CD4-positive, alpha-beta T cell treated with Interleukin-17A for 1 hour (primary cell): ENCODE results near the gene BTBD9.

Source experiments
- DNase-seq: peaks from one replicate; pipeline ENCODE4 v3.0.0-alpha.2; 2020

BTBD9 gene

GRCh38 chr6:38170666-38171355 is 468.9 kb downstream of the BTBD9 start:
- DNase-seq: no peak

DNA sequence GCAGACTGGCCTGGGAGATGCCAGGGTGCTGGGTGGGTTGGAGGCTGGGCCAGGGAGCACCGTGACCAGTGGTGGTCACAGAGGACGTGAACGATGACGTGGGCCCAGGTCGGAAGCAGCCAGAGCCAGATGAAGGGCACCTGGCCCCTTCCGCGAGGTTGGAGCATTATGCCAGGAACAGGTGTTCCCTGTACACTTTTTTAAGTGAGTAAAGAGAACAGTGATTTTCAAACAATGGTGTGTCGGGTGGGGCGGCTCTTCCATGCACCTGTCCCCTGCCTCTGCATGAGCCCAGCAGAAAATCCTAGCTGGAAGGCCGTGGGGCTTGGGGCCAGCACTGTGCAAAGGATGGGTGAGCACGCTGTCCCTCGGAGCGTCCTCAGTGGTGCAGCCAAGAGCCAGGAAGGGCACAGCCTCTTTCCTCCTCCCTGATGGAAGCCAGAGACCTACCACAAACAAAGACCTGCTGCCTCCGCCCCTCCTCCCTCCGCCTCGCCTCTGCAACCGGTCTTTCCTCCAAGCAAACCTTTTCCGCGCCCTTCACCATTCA is 469.7 kb downstream of the BTBD9 start:
- DNase-seq: no peak

- no peak for DNase-seq
Observed at GRCh38 chr6:38169221-38169976, 470.3 kb downstream of the BTBD9 start.

DNA sequence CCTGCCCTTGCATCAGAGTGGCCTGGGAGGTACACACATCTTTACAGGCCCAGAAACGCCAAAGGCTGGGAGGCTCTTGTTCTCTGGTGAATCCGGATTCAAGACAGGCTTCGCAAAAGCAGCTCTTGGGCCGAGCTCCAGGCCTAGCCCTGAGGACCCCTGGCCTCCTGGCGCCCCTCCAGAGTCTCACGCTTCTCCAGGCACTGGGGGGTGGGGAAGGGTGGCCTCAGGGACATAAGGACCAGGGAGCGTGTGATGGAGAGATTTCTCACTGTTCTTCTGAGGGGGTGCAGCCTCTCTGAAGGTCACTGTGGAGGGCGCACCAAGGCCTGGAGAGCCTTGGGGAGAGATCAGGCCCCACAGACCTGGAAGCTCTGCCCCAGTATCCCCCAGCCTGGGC is 471.0 kb downstream of the BTBD9 start:
- DNase-seq: no peak

DNA sequence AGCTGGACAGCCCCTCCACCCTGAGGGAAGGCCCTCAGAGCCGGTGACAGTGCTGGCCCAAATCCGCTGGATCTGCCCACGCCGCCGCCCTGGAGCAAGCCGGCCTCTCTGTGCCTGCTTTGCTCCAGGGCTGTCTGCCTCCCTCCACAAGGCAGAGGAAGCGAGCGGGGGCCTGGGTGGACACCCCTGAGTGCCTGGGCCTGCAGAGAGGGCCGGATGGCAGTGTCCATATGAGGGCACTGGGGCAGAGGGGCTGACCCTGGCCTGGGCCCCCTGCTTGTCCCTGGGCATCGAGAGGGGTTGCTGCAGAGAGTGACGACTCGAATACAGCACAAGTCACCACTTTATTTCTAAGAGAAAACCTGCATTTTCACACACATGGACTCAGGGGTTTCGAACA is 471.6 kb downstream of the BTBD9 start:
- no peak for DNase-seq

DNA sequence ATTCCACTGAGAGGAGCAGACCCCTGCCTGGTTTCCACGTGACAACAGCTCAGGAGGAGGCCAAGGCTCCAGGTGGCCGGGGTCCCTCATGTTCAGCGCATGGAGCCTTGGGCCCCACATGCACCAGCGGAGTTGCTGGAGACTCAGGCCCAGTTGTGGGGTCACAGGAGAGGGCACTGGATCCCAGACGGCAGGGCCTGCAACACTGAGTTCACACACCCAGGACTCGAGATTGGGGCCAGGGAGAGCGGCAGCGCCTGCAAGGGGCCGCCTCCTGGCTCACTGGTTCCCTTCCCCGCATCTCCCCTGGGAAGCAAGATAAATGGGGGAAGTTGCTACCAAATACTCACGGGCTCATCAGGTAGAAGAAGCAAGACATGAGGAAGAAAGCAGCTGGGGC is 472.1 kb downstream of the BTBD9 start:
- no peak for DNase-seq

DNA sequence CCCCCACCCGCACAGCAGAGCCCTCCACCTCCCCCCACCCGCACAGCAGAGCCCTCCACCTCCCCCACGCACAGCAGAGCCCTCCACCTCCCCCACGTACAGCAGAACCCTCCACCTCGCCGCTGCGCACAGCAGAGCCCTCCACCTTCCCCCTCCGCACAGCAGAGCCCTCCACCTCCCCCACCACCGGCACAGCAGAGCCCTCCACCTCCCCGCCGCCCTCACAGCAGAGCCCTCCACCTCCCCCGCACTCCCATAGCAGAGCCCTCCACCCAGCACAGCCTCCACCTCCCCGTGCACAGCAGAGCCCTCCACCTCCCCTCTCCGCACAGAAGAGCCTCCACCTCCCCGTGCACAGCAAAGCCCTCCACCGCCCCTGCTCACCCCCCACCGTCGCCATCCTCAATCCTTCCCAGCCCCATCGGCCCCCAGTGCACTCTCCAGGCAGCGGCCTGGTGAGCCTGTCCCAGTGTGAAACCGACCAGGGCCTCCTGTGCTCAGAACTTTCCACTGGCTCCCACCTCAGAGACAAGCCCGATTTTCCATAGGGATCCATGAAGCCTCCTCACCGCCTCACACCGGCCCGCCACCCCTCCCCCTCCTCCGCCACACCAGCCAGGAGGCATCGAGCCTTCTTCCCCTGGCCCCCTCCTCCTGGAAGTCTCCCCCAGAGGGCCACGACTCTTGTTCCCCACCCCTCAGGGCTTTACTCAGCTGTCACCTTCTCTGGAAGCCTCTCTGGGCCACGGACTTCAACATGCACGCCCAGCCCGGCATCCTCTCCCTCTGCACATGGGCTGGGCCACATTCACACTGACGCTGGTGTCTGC is 473.1 kb downstream of the BTBD9 start:
- DNase-seq: no peak

DNA sequence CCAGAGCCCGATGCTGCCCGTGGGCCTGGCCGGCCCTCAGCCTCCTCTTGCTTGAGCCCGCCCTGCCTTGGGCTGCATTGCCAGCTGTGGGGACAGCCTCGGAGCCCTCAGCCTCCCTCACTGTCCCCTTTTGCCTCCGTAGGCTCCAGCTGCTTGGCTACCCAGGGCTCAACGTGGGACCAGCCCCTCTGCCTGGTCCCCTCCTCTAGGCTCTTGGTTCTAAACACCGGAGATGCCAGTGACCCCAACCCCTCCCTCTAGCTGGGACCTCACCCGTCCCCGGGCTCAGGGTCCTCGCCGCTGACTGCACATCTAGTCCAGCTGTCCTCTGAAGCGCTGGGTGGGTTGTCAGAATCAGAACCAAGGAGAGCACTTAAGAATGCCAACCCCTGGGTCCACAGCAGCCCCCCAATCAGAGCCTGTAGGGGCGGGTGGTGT is 475.0 kb downstream of the BTBD9 start:
- DNase-seq: no peak

- DNase-seq: no peak
Observed at GRCh38 chr6:38164131-38164481, 475.6 kb downstream of the BTBD9 start.

- no peak for DNase-seq
Observed at GRCh38 chr6:38163186-38164130, 476.3 kb downstream of the BTBD9 start.

DNA sequence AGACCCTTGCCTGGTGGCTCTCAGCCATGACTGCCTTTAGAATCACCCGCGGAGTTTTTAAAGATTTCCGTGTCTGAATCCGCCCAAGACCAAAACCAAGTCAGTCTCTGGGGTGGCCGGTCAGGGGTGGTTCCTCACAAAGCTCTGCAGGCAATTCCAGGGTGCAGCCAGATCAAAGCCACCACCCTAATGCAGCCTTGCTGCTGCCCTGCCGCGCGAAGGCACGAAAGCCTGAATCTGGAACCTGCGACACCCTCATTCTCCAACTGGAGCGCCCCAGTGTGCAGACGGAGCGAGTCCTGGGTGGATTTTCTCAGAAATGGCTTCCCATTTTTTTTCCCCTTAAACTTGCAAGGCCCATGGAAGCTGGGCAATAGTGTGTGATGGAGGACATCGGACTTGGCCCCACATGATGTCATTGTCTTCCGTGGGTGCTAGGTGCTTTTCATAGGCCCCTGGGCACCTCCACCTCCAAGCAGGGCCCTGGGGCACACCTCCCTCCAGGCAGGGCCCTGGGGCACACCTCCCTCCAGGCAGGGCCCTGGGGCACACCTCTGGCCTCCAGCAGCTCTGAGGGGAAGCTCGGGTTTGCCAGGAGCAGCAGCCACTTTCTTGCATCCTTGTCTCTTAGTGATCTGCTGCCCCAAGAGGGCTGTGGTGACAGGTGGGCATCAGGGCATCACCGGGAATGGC is 477.1 kb downstream of the BTBD9 start:
- DNase-seq: no peak

DNA sequence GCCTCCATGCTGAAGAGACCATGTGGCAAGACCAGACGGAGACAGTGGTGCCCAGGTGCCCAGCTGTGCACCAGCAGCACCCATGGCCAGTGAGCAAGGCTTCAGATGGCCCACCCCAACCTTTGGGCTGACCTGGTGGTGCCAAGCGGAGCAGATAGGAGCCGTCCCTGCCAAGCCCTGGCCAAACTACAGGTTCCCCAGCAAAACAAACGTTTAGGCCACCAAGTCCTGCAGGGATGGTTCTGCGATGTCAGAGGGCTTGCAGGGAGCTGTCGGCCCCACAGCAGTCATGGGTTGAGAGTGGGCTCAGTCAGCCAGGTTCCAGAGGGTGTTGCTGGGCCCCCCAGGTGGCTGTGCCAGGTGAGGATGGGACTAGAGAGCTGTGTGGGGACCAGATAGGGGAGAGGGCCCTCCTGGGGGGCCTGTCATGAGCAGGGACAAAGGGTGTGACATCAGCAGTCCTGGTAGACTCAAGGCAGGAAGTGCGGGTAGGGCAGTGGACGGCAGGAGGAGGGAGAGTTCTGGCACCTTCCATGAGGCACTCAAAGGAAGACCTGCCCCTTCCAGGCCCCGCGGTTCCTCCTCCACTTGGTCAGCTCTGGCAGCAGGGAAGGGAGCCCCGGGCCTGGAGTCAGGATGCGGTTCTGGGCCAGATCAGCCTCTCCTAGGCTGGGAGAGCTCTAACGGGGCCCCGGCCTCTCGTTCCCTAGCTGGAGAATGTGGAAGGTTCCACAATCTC is 477.8 kb downstream of the BTBD9 start:
- DNase-seq: no peak

GRCh38 chr6:38161331-38161730 is 478.4 kb downstream of the BTBD9 start:
- DNase-seq: no peak

DNA sequence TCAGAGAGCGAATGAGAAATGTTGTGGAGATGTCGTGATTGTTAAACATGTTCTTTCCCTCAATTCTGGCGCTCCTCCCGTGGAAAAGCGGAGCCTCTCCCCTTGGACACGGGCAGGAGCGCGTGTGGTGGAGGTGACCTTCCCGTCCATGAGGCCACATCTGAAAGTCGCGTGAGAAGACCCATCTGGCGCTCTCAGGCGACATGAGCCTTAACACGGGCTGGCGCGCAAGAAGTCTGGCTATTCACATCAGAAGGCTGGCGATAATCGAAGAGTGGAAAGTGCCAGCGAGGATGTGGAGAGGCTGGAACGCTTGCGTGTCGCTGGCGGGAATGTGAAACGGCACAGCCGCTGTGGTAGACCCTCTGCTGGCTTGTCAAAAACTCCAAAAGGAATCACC is 478.9 kb downstream of the BTBD9 start:
- no peak for DNase-seq

GRCh38 chr6:38159596-38159995 is 480.1 kb downstream of the BTBD9 start:
- no peak for DNase-seq

GRCh38 chr6:38158762-38159350 is 480.9 kb downstream of the BTBD9 start:
- no peak for DNase-seq

- DNase-seq: no peak
Observed at GRCh38 chr6:38157905-38158304, 481.8 kb downstream of the BTBD9 start.

GRCh38 chr6:38156818-38157565 is 482.7 kb downstream of the BTBD9 start:
- no peak for DNase-seq

GRCh38 chr6:38155621-38156204 is 484.0 kb downstream of the BTBD9 start:
- no peak for DNase-seq
